DND-41 (cell line): ENCODE measurements around the gene SYNDIG1.

Experiments used
- ATAC-seq: fragments of 200-7000 bp; cut with Tn5 transposase; 3 replicates; pipeline ENCODE4 v1.9.1; 2021; ENCODE audit warnings: low read depth; ENCODE audit not compliant: insufficient read depth
- DNase-seq: peaks from one replicate; pipeline ENCODE4 v3.0.0-alpha.2; 2020
- H2AFZ ChIP-seq: 2 replicates; pipeline ENCODE4 v1.6.0; 2012; ENCODE audit warnings: low read depth, low read length
- H3K27ac ChIP-seq: 2 replicates; pipeline ENCODE4 v1.5.1; 2012; ENCODE audit warnings: low read length, inconsistent platforms
- H3K27me3 ChIP-seq: fragments of 200-600 bp; sonication (generic); 2 replicates; pipeline ENCODE4 v1.6.0; 2012; ENCODE audit warnings: low read length, mild to moderate bottlenecking, inconsistent platforms; ENCODE audit not compliant: insufficient read depth, poor library complexity
- H3K36me3 ChIP-seq: 2 replicates; pipeline ENCODE4 v1.5.1; 2012; ENCODE audit warnings: low read length, inconsistent platforms; ENCODE audit not compliant: insufficient read depth
- H3K4me1 ChIP-seq: 2 replicates; pipeline ENCODE4 v1.5.1; 2012; ENCODE audit warnings: mild to moderate bottlenecking, low read length; ENCODE audit not compliant: insufficient read depth
- H3K4me2 ChIP-seq: 2 replicates; pipeline ENCODE4 v1.6.0; 2012; ENCODE audit warnings: mild to moderate bottlenecking, moderate library complexity, low read length, inconsistent platforms; ENCODE audit not compliant: insufficient read depth
- H3K4me3 ChIP-seq, 2 experiments: fragments of 200-600 bp in 1 of 2; shearing (Covaris generic) in 1 of 2; 2 replicates each; pipeline ENCODE4 v1.5.1; 2012 to 2016; ENCODE audit warnings: inconsistent platforms in 2 of 2, low read length in 2 of 2, mild to moderate bottlenecking in 2 of 2, low read depth in 1 of 2, moderate library complexity in 1 of 2
- H3K79me2 ChIP-seq: 2 replicates; pipeline ENCODE4 v1.6.0; 2012; ENCODE audit warnings: low read length, inconsistent platforms; ENCODE audit not compliant: insufficient read depth
- H3K9ac ChIP-seq: 2 replicates; pipeline ENCODE4 v1.6.0; 2012; ENCODE audit warnings: low read depth, mild to moderate bottlenecking, inconsistent platforms, low read length, moderate library complexity
- H3K9me3 ChIP-seq: 2 replicates; pipeline ENCODE4 v1.5.1; 2012; ENCODE audit warnings: low read length, moderate library complexity, mild to moderate bottlenecking, inconsistent platforms; ENCODE audit not compliant: insufficient read depth, severe bottlenecking
- H4K20me1 ChIP-seq: 2 replicates; pipeline ENCODE4 v1.6.0; 2012; ENCODE audit warnings: low read length; ENCODE audit not compliant: insufficient read depth
- EZH2 ChIP-seq: IDR thresholded peaks from 3 replicates; pipeline ENCODE4 v1.6.1; 2012; ENCODE audit warnings: borderline replicate concordance, low read depth, mild to moderate bottlenecking, moderate library complexity, low read length, inconsistent platforms; ENCODE audit not compliant: severe bottlenecking
- TF ChIP-seq, protein P1 (sequence below): IDR thresholded peaks from 2 replicates; pipeline ENCODE4 v1.5.1; 2012; ENCODE audit warnings: borderline replicate concordance, low read length, moderate library complexity, mild to moderate bottlenecking; ENCODE audit not compliant: poor library complexity, severe bottlenecking; ENCODE audit errors: extremely low read depth

The SYNDIG1 gene

DNA sequence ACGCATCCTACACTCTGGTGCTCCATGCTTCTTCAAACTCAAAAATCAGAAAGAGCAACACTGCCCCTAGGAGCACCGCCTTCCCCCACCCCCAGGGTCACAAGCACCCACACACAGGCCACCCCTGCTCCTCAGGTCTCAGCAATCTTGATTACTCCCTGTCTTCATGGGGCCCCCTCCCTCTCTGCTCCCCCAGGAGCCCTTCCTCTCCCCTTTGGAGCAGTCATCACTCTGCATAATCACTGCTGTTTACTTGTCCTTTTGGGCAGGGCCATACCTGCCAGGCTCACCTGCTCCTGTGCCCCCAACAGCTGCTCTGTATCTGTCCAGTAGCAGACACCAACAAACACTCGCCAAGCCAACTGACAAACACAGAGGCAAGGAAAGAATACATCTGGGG is 7.6 kb upstream of the SYNDIG1 start:
- Histone ChIP-seq H3K9me3 (no peaks in the 10 kb centered on the region), H3K36me3 (no peaks in the 10 kb centered on the region), H3K27me3 (no peaks in the 10 kb centered on the region), H3K27ac (no peak overlapping the region), H3K4me2 (no peak overlapping the region), H3K4me1 (no peaks in the 10 kb centered on the region), H3K4me3 (no peak overlapping the region), H3K79me2 (no peaks in the 10 kb centered on the region), H3K9ac (no peak overlapping the region), H4K20me1 (no peaks in the 10 kb centered on the region), H2AFZ (no peak overlapping the region)
- DNase-seq (no peak), ATAC-seq (no peak)
- TF ChIP-seq EZH2, result no peak
- TF ChIP-seq, protein P1, sequence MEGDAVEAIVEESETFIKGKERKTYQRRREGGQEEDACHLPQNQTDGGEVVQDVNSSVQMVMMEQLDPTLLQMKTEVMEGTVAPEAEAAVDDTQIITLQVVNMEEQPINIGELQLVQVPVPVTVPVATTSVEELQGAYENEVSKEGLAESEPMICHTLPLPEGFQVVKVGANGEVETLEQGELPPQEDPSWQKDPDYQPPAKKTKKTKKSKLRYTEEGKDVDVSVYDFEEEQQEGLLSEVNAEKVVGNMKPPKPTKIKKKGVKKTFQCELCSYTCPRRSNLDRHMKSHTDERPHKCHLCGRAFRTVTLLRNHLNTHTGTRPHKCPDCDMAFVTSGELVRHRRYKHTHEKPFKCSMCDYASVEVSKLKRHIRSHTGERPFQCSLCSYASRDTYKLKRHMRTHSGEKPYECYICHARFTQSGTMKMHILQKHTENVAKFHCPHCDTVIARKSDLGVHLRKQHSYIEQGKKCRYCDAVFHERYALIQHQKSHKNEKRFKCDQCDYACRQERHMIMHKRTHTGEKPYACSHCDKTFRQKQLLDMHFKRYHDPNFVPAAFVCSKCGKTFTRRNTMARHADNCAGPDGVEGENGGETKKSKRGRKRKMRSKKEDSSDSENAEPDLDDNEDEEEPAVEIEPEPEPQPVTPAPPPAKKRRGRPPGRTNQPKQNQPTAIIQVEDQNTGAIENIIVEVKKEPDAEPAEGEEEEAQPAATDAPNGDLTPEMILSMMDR, result no peak

DNA sequence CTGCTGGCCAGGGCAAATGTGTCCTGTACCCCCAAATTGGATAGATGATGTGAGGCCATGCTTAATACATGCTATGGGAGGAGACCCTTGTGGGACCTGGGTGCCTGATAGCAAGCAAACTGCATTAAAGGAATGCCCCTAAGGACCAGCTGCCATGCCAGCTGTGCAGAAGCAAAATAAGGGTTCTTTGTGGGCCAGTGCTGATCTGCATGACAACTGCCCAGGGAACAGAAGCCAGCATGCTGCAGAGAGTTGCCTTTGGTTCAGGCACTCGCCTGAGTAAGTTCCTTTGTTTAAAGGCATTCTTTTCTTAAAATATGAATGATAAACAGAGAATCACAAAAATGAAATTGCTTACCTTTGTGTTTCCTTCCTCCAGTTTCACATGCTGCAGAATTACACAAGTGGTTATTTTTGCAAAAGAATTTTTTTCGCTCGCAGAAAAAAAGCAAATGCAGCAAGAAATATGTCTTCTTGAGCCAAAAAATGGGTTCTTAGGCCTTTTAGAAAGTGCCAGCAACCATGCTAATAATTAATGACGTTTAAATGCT is 6.9 kb upstream of the SYNDIG1 start:
- Histone ChIP-seq H3K4me3 (no peak overlapping the region), H3K4me2 (no peak overlapping the region), H3K9me3 (no peaks in the 10 kb centered on the region), H3K27ac (no peak overlapping the region), H2AFZ (no peak overlapping the region), H3K4me1 (no peaks in the 10 kb centered on the region), H3K36me3 (no peaks in the 10 kb centered on the region), H4K20me1 (no peaks in the 10 kb centered on the region), H3K79me2 (no peaks in the 10 kb centered on the region), H3K9ac (no peak overlapping the region), H3K27me3 (no peaks in the 10 kb centered on the region)
- TF ChIP-seq EZH2, result no peak
- TF ChIP-seq, protein P1, result no peak
- DNase-seq (no peak), ATAC-seq (no peak)

DNA sequence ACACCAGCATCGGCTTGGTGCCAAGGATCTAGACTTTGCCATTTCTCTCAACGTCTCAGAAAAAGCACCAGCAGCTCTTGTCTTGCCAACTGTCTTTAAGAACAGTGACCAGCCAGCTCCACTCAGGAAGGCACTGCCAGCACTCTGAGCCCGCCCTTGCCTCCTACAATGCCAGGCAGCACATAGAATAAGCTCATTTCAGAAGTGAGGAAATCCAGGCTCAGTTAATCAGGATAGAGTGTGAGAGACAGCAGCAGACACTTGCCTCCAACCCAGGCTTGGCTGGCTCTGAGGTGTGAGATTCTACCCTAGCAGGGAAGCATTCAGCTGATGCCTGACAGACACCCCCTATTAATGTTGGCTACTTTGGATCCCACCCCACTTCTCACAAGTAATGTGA is 4.3 kb upstream of the SYNDIG1 start:
- Histone ChIP-seq H3K4me3 (no peak overlapping the region), H3K4me1 (no peaks in the 10 kb centered on the region), H3K27me3 (no peaks in the 10 kb centered on the region), H3K36me3 (no peaks in the 10 kb centered on the region), H3K4me2 (no peak overlapping the region), H3K9me3 (no peaks in the 10 kb centered on the region), H4K20me1 (no peaks in the 10 kb centered on the region), H3K79me2 (no peaks in the 10 kb centered on the region), H2AFZ (no peak overlapping the region), H3K27ac (no peak overlapping the region), H3K9ac (no peak overlapping the region)
- TF ChIP-seq EZH2, result no peak
- TF ChIP-seq, protein P1, result no peak
- DNase-seq (no peak), ATAC-seq (no peak)

DNA sequence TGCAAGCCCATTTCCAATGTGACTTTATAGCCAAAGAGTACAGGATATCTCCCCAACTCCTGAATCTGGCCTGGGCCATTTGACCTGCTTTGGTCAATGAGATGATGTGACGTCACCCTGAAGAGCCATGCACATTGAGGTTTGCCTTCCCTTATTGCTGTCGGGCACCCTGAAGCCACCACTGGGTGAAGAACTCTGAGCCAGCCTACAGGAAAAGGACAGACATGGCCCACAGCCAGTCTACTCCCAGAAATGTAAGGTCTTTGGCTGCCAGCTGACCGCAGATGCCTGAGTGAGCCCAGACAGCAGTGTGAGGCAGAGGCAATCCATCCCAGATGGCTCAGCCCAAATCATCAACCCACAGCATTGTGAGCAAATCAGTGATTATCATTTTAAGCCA is 3.7 kb upstream of the SYNDIG1 start:
- Histone ChIP-seq H2AFZ (no peak overlapping the region), H3K36me3 (no peaks in the 10 kb centered on the region), H4K20me1 (no peaks in the 10 kb centered on the region), H3K9me3 (no peaks in the 10 kb centered on the region), H3K4me3 (no peak overlapping the region), H3K9ac (no peak overlapping the region), H3K79me2 (no peaks in the 10 kb centered on the region), H3K27me3 (no peaks in the 10 kb centered on the region), H3K4me2 (no peak overlapping the region), H3K27ac (no peak overlapping the region), H3K4me1 (no peaks in the 10 kb centered on the region)
- TF ChIP-seq EZH2, result no peak
- TF ChIP-seq, protein P1, result no peak
- ATAC-seq (no peak), DNase-seq (no peak)
